K562 (cell line): Measurements from ENCODE around the gene GPT2. TPM values are rescaled to one million over a fixed set of nuclear protein-coding genes. Genes with fewer than 3 reads are reported as not detected.

ENCODE experiments used
- ATAC-seq: fragments of 200-7000 bp; cut with Tn5 transposase; 3 replicates; pipeline ENCODE4 v1.9.1; 2020; ENCODE audit warnings: moderate library complexity
- BruUV-seq: library from RNA; stranded (reverse); fragments of 400-500 nt; replicated peaks from 2 replicates; lab custom pipeline; 2021; lab: Mats Ljungman, UMichigan
- CTCF ChIA-PET: fragments of 300-600 bp; formaldehyde crosslinking; extraction: SDS; loops from one replicate; lab custom pipeline; 2021; ENCODE audit warnings: low intra/inter-chr PET ratio; lab: Yijun Ruan, JAX
- POLR2A ChIA-PET: fragments of 300-600, 350-650 bp; sonication (Branson Sonifier 250); formaldehyde crosslinking; extraction: SDS; loops from one replicate; lab custom pipeline; 2021; ENCODE audit warnings: antibody characterized with exemption, inconsistent platforms; lab: Yijun Ruan, JAX
- DNase-seq, 4 experiments: peaks; one replicate each; pipeline versions ENCODE4 v3.0.0 to v3.0.0-alpha.2; 2011 to 2018; ENCODE audit warnings: low spot score in 3 of 4, mixed read lengths in 3 of 4; ENCODE audit errors: extremely low read depth in 1 of 4
- FAIRE-seq: peaks from 2 replicates; lab custom pipeline; 2011; peaks lifted over from hg19 to GRCh38; lab: Jason Lieb, UNC
- H2AFZ ChIP-seq: 2 replicates; pipeline ENCODE4 v1.6.0; 2011; ENCODE audit warnings: low read depth, low read length, control low read depth, inconsistent platforms
- H3K27ac ChIP-seq: fragments of 200-600 bp; 3 replicates; pipeline ENCODE4 v1.8.0; 2011; ENCODE audit warnings: low read depth, mild to moderate bottlenecking, control low read depth, inconsistent platforms, low read length, moderate library complexity, mixed read lengths; ENCODE audit errors: extremely low read depth
- H3K27me3 ChIP-seq, 2 experiments: fragments of 300-600 bp in 1 of 2; 2 replicates in 1 of 2; 3 replicates in 1 of 2; pipeline versions ENCODE4 v1.6.0 to v1.8.0; 2011; ENCODE audit warnings: inconsistent platforms in 2 of 2, low read length in 2 of 2, mild to moderate bottlenecking in 1 of 2, mixed read lengths in 1 of 2, moderate library complexity in 1 of 2; ENCODE audit not compliant: control insufficient read depth in 2 of 2, insufficient read depth in 2 of 2
- H3K36me3 ChIP-seq: fragments of 300-600 bp; 3 replicates; pipeline ENCODE4 v1.8.0; 2011; ENCODE audit warnings: mild to moderate bottlenecking, low read length, inconsistent platforms; ENCODE audit not compliant: control insufficient read depth, insufficient read depth
- H3K4me1 ChIP-seq, 2 experiments: fragments of 200-600 bp in 1 of 2; replicated peaks in 1 of 2; 2 replicates in 1 of 2; 3 replicates in 1 of 2; pipeline versions ENCODE4 v1.5.1 to v1.8.0; 2011; ENCODE audit warnings: inconsistent platforms in 2 of 2, low read length in 2 of 2, mild to moderate bottlenecking in 1 of 2, mixed read lengths in 1 of 2, moderate library complexity in 1 of 2; ENCODE audit not compliant: control insufficient read depth in 2 of 2, insufficient read depth in 2 of 2
- H3K4me2 ChIP-seq: 2 replicates; pipeline ENCODE4 v1.6.1; 2011; ENCODE audit warnings: low read length, control low read depth, inconsistent platforms, mixed read lengths; ENCODE audit not compliant: insufficient read depth
- H3K4me3 ChIP-seq: fragments of 200-600 bp; sonication (generic), shearing (Covaris generic); 2 replicates; pipeline ENCODE4 v1.5.1; 2016; ENCODE audit warnings: control low read depth, inconsistent platforms
- H3K79me2 ChIP-seq: fragments of 200-600 bp; 3 replicates; pipeline ENCODE4 v1.8.0; 2011; ENCODE audit warnings: low read length, inconsistent platforms; ENCODE audit not compliant: control insufficient read depth, insufficient read depth
- H3K9ac ChIP-seq, 2 experiments: 2 replicates each; pipeline versions ENCODE4 v1.6.0 to v1.6.1; 2011; ENCODE audit warnings: low read depth in 2 of 2, low read length in 2 of 2, control low read depth in 1 of 2, inconsistent platforms in 1 of 2, mild to moderate bottlenecking in 1 of 2, mixed read lengths in 1 of 2; ENCODE audit not compliant: insufficient read depth in 1 of 2
- H3K9me1 ChIP-seq: one replicate; pipeline ENCODE4 v1.6.0; 2011; ENCODE audit warnings: inconsistent platforms, mild to moderate bottlenecking, low read length, moderate library complexity; ENCODE audit not compliant: control insufficient read depth, insufficient read depth
- H3K9me3 ChIP-seq: replicated peaks from 2 replicates; pipeline ENCODE4 v1.5.1; 2011; ENCODE audit warnings: low read depth, low read length, inconsistent platforms; ENCODE audit not compliant: control insufficient read depth, insufficient read depth
- H4K20me1 ChIP-seq: replicated peaks from 2 replicates; pipeline ENCODE4 v1.6.1; 2011; ENCODE audit warnings: low read length, inconsistent platforms, mixed read lengths; ENCODE audit not compliant: control insufficient read depth, insufficient read depth
- HLTF ChIP-seq: fragments of 450-650 bp; IDR thresholded peaks from 2 replicates; pipeline ENCODE4 v1.6.1; 2016
- HNRNPLL ChIP-seq: fragments of 200-400 bp; formaldehyde crosslinking; IDR thresholded peaks from 2 replicates; pipeline ENCODE4 v1.6.1; 2017; ENCODE audit warnings: low read length, low read depth, mild to moderate bottlenecking; ENCODE audit not compliant: poor library complexity, severe bottlenecking
- IFI16 ChIP-seq: fragments of 250-450 bp; sonication (Bioruptor Pico); IDR thresholded peaks from 2 replicates; pipeline ENCODE4 v2.1.2; 2022; ENCODE audit warnings: mild to moderate bottlenecking, inconsistent platforms
- MTF1 ChIP-seq: fragments of 250-450 bp; sonication (Bioruptor Pico); IDR thresholded peaks from 2 replicates; pipeline ENCODE4 v1.9.0; 2021; ENCODE audit warnings: moderate library complexity, mild to moderate bottlenecking, inconsistent platforms, borderline replicate concordance
- POLR2AphosphoS2 ChIP-seq: IDR thresholded peaks from 2 replicates; pipeline ENCODE4 v1.6.1; 2012; ENCODE audit warnings: low read length, improper control_type of control experiment
- PTBP1 ChIP-seq: fragments of 200-400 bp; formaldehyde crosslinking; IDR thresholded peaks from 2 replicates; pipeline ENCODE4 v1.6.1; 2017; ENCODE audit warnings: low read depth, low read length
- TBL1XR1 ChIP-seq, 2 experiments: IDR thresholded peaks; 2 replicates each; pipeline ENCODE4 v1.6.1; 2012; ENCODE audit warnings: improper control_type of control experiment in 2 of 2, low read length in 2 of 2, mild to moderate bottlenecking in 1 of 2
- ZBTB7A ChIP-seq: IDR thresholded peaks from 2 replicates; pipeline ENCODE4 v1.6.1; 2011; ENCODE audit warnings: low read depth, mild to moderate bottlenecking, low read length, moderate library complexity, borderline replicate concordance; ENCODE audit not compliant: control insufficient read depth
- ZNF174 ChIP-seq: fragments of 250-450 bp; sonication (Bioruptor Pico); IDR thresholded peaks from 2 replicates; pipeline ENCODE4 v1.4.0; 2020; ENCODE audit warnings: mild to moderate bottlenecking
- ZNF224 ChIP-seq: sonication (generic); formaldehyde crosslinking; IDR thresholded peaks from 2 replicates; pipeline ENCODE4 v1.8.0; 2022; ENCODE audit warnings: mild to moderate bottlenecking, missing genetic modification reagents
- WGBS: fragments of 100-300 bp; shearing (Covaris generic); methylation state at CpG from one replicate; pipeline ENCODE4 v1.1.6; 2016; ENCODE audit warnings: low coverage, mixed read lengths; ENCODE audit not compliant: insufficient coverage; ENCODE audit errors: missing lambda C conversion rate; 5-methylcytosine and 5-hydroxymethylcytosine counted together
- in situ Hi-C: fragments of 300-500 bp; cut with MboI; formaldehyde crosslinking; loops from 4 replicates; pipeline ENCODE4 v1.15.0; 2018; ENCODE audit warnings: inconsistent platforms, mixed read lengths
- intact Hi-C: fragments of 100-400 bp; cut with micrococcal nuclease; formaldehyde crosslinking; loops from 2 replicates; pipeline ENCODE4 v1.14.2; 2022
- polyA plus RNA-seq, 8 experiments: library from polyadenylated mRNA; depleted of rRNA in 4 of 8; stranded (reverse) in 5 of 8; unstranded in 3 of 8; fragments of >200 nt; fragmentation: Nextera tagmentation in 2 of 8; fragmentation: Illumina TruSeq in 1 of 8; extraction: Ambion mirVana in 2 of 8; extraction: Trizol in 1 of 8; gene quantifications; 2 replicates each; pipeline versions ENCODE4 v1.2.1 to v1.2.3, GENCODE V29; 2011 to 2014; ENCODE audit warnings: inconsistent platforms in 1 of 8, missing spikeins in 1 of 8
- total RNA-seq, 7 experiments: library from RNA; depleted of rRNA in 6 of 7; stranded (reverse); fragments of >200 nt in 6 of 7; fragmentation: Illumina TruSeq in 2 of 7; extraction: Trizol in 2 of 7; gene quantifications; 2 replicates each; pipeline versions ENCODE4 v1.2.1 to v1.2.3, GENCODE V29; 2011 to 2021; ENCODE audit warnings: low replicate concordance in 1 of 7
- TF ChIP-seq, protein P1 (sequence below), 2 experiments: fragments of 450-650 bp in 1 of 2; sonication (generic) in 1 of 2; formaldehyde crosslinking in 1 of 2; IDR thresholded peaks in 1 of 2; conservative IDR thresholded peaks in 1 of 2; 2 replicates each; pipeline versions ENCODE4 v1.6.1 to v1.8.1; 2016 to 2023; ENCODE audit warnings: mild to moderate bottlenecking in 2 of 2, moderate library complexity in 2 of 2, inconsistent platforms in 1 of 2, missing genetic modification reagents in 1 of 2
- TF ChIP-seq, protein P2 (sequence below): fragments of 450-650 bp; IDR thresholded peaks from 2 replicates; pipeline ENCODE4 v1.6.1; 2014; ENCODE audit warnings: low read depth, mild to moderate bottlenecking, moderate library complexity, borderline replicate concordance

Gene GPT2
- total and polyA plus RNA-seq, 9 of the 15 experiments (the other 6 are each of a cell fraction or from before 2014, with no cell fraction given) = 0.79 to 14.4 (median 5.8) TPM

DNA sequence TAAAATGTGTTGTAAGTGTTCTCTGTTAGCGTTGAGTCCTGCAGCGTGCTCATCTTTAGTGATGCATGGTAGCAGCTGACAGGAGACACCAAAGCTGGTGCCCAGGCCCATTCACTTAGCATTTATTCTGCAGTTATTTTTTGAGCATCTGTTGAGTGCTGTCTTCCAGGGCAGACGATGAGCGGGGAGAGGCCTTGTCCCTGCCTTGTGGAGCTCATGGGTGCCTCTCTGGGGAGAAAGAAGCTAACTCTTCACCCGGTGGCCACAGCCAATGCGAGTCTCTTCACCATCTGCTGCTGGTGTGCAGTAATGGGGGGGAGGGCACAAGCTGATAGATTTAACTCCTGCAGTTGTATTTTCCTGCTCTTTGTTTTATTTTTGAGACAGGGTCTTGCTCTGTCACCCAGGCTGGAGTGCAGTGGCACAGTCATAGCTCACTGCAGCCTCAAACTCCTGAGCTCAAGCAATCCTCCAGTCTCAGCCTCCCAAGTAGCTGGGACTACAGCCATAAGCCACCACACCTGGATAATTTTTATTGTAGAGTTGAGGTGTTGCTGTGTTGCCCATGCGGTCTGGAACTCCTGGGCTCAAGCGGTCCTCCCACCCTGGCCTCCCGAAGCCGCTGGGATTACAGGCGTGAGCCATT, 30.5 kb downstream of the GPT2 start:
- in situ Hi-C loops = loop anchor here (25.0 kb wide), 1 partner anchor 252 kb away; no protein-coding TSS in a partner anchor
- intact Hi-C loops = no loop called here
- H3K79me2 ChIP-seq = no peaks in the 10 kb centered on the region

More for the DNA sequence above, 30.5 kb downstream of the GPT2 start:
- Histone ChIP-seq H2AFZ (no peak overlapping the region), H3K4me1 (peaks cover 7 to 14% of the 10 kb centered on the region in 2 experiments; a peak in 4 of 5 replicates), H3K9me1 (no peaks in the 10 kb centered on the region), H4K20me1 (peaks cover 4% of the 10 kb centered on the region; the same call in 1 of the 2 replicates), H3K9ac (no peak overlapping the region), H3K36me3 (no peaks in the 10 kb centered on the region; the same call in 2 of the 3 replicates), H3K27ac (no peak overlapping the region), H3K27me3 (no peaks in the 10 kb centered on the region), H3K9me3 (no peaks in the 10 kb centered on the region), H3K4me3 (no peak overlapping the region), H3K4me2 (no peak overlapping the region)
- POLR2A ChIA-PET = no interaction called here
- FAIRE-seq (no peak), DNase-seq (no peak), ATAC-seq (no peak)
- no TSS peak for BruUV-seq
- 69% methylated on average over 11 of the region's 11 CpGs for WGBS
- TF ChIP-seq ZBTB7A (no peak), ZNF174 (CRISPR knock-in tag) (no peak), MTF1 (no peak), POLR2AphosphoS2 (no peak), ZNF224 (no peak), IFI16 (no peak), PTBP1 (no peak), HLTF (no peak), TBL1XR1 (IDR thresholded peaks at IDR 0.05; ENCODE audit: low read length in 2 of 2) (no peak), HNRNPLL (no peak)
- TF ChIP-seq, protein P1, sequence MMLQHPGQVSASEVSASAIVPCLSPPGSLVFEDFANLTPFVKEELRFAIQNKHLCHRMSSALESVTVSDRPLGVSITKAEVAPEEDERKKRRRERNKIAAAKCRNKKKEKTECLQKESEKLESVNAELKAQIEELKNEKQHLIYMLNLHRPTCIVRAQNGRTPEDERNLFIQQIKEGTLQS (IDR thresholded peaks at IDR 0.05) = no peak
- TF ChIP-seq, protein P1 (CRISPR knock-in tag; conservative IDR thresholded peaks at IDR 0.05) = no peak
- TF ChIP-seq, protein P2, sequence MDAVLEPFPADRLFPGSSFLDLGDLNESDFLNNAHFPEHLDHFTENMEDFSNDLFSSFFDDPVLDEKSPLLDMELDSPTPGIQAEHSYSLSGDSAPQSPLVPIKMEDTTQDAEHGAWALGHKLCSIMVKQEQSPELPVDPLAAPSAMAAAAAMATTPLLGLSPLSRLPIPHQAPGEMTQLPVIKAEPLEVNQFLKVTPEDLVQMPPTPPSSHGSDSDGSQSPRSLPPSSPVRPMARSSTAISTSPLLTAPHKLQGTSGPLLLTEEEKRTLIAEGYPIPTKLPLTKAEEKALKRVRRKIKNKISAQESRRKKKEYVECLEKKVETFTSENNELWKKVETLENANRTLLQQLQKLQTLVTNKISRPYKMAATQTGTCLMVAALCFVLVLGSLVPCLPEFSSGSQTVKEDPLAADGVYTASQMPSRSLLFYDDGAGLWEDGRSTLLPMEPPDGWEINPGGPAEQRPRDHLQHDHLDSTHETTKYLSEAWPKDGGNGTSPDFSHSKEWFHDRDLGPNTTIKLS = no peak
- CTCF ChIA-PET = interaction anchor here (0.7 kb wide), 1 partner anchor 253 kb away, joined by 4 read pairs; no protein-coding TSS in a partner anchor
